Measurements from ENCODE around the gene NDUFB1. TPM values are rescaled to one million over a fixed set of nuclear protein-coding genes. Genes with fewer than 3 reads are reported as not detected.

The NDUFB1 gene
- total and polyA plus RNA-seq, 2 of the 13 experiments (the other 11 are each of a cell fraction or from before 2014, with no cell fraction given): 181 to 281 TPM

GRCh38 chr14:92121670-92122350 is at the start of gene NDUFB1, which contains the start of gene CPSF2 (continued):
- TF ChIP-seq DZIP1 (CRISPR knock-in tag; IDR thresholded peaks at IDR 0.05) (peak; percentile 46; the same call in 1 of the 2 replicates), ZNF674 (CRISPR knock-in tag; IDR thresholded peaks at IDR 0.05; ENCODE audit: low read depth) (no peak), ZNF326 (CRISPR knock-in tag; IDR thresholded peaks at IDR 0.05; ENCODE audit: borderline replicate concordance) (no peak), DR1 (CRISPR knock-in tag; IDR thresholded peaks at IDR 0.05) (no peak), MYC (CRISPR knock-in tag; IDR thresholded peaks at IDR 0.05; ENCODE audit: borderline replicate concordance) (no peak; the same call in none of the 2 replicates), SKI (IDR thresholded peaks at IDR 0.05; ENCODE audit: partially characterized antibody) (peak; percentile 45), ZNF766 (CRISPR knock-in tag; IDR thresholded peaks at IDR 0.05; ENCODE audit: borderline replicate concordance) (no peak), SMARCE1 (IDR thresholded peaks at IDR 0.05; ENCODE audit: borderline replicate concordance) (no peak), IRF1 (CRISPR knock-in tag; IDR thresholded peaks at IDR 0.05; ENCODE audit: low read depth) (0 out of 2 replicates have a peak, but pooled peaks have one; percentile 70), DNMT3B (CRISPR knock-in tag; conservative IDR thresholded peaks at IDR 0.05) (no peak), SNAPC5 (CRISPR knock-in tag; IDR thresholded peaks at IDR 0.05; ENCODE audit: borderline replicate concordance) (no peak), SP4 (CRISPR knock-in tag; IDR thresholded peaks at IDR 0.05) (peak; percentile 45; the same call in 1 of the 2 replicates), KDM5A (IDR thresholded peaks at IDR 0.05; ENCODE audit: borderline replicate concordance, low read length) (peak; percentile 63; the same call in 1 of the 2 replicates), ZNF776 (CRISPR knock-in tag; IDR thresholded peaks at IDR 0.05) (no peak), ZNF292 (CRISPR knock-in tag; IDR thresholded peaks at IDR 0.05; ENCODE audit: borderline replicate concordance, low read depth) (no peak), FOXJ3 (CRISPR knock-in tag; IDR thresholded peaks at IDR 0.05; ENCODE audit: borderline replicate concordance) (peak; percentile 30; the same call in 1 of the 2 replicates), ZNF260 (CRISPR knock-in tag; IDR thresholded peaks at IDR 0.05; ENCODE audit: borderline replicate concordance, low read depth) (no peak), PTBP1 (IDR thresholded peaks at IDR 0.05; ENCODE audit: low read depth, low read length, poor library complexity, severe bottlenecking) (no peak), REST (IDR thresholded peaks at IDR 0.05; ENCODE audit: borderline replicate concordance in 1 of 2, low read depth in 1 of 2, low read length in 2 of 2) (0 out of 4 replicates have a peak, but pooled peaks of 1 of the 2 experiments have one; percentile 57), THRA (CRISPR knock-in tag; IDR thresholded peaks at IDR 0.05; ENCODE audit: borderline replicate concordance) (0 out of 2 replicates have a peak, but pooled peaks have one; percentile 17)

Data from HepG2 (cell line).